HCT116 (cell line): ENCODE measurements around the gene PHYHIPL. TPM values are rescaled to one million over a fixed set of nuclear protein-coding genes. Genes with fewer than 3 reads are reported as not detected.

Experiments
- ATAC-seq: fragments of 200-7000 bp; cut with Tn5 transposase; 2 replicates; pipeline ENCODE4 v1.9.1; 2020; ENCODE audit warnings: mild to moderate bottlenecking, moderate library complexity
- BruUV-seq: library from RNA; stranded (reverse); fragments of 400-500 nt; replicated peaks from 2 replicates; lab custom pipeline; 2021; lab: Mats Ljungman, UMichigan
- CTCF ChIA-PET: fragments of 300-600 bp; sonication (Branson Sonifier 250); formaldehyde crosslinking; loops from one replicate; lab custom pipeline; 2021; ENCODE audit warnings: antibody characterized with exemption; lab: Charles Lee
- POLR2A ChIA-PET: fragments of 300-600, 350-600 bp; sonication (Branson Sonifier 250); formaldehyde crosslinking; loops from one replicate; lab custom pipeline; 2021; ENCODE audit warnings: antibody characterized with exemption; lab: Charles Lee
- RAD21 ChIA-PET, 2 experiments: fragments of 300-600 bp; sonication (Branson Sonifier 250); formaldehyde crosslinking; loops; one replicate each; lab custom pipeline; 2023; ENCODE audit warnings: low total read pairs in 2 of 2; ENCODE audit not compliant: uncharacterized antibody in 2 of 2, unreplicated experiment in 2 of 2, low non-redundant PET in 1 of 2; lab: Charles Lee
- DNase-seq: peaks from one replicate; pipeline ENCODE4 v3.0.0-alpha.2; 2010; ENCODE audit warnings: low read depth, low spot score
- H2AFZ ChIP-seq: fragments of 200-600 bp; shearing (Covaris generic), sonication (generic); 2 replicates; pipeline ENCODE4 v1.6.1; 2017; ENCODE audit warnings: low read depth, mixed run types, mixed read lengths, antibody characterized with exemption, low read length; ENCODE audit not compliant: poor library complexity, severe bottlenecking
- H3K27ac ChIP-seq: 2 replicates; pipeline ENCODE4 v1.5.1; 2012; ENCODE audit warnings: low read depth, low read length
- H3K27me3 ChIP-seq: fragments of 200-600 bp; sonication (generic); 2 replicates; pipeline ENCODE4 v1.6.1; 2016; ENCODE audit warnings: mixed run types, low read length, mixed read lengths; ENCODE audit not compliant: insufficient read depth
- H3K36me3 ChIP-seq, 2 experiments: fragments of 200-500 bp in 1 of 2; fragments of 200-600 bp in 1 of 2; sonication (Bioruptor generic) in 1 of 2; sonication (generic) in 1 of 2; 2 replicates each; pipeline versions ENCODE4 v1.5.1 to v1.6.1; 2014 to 2016; ENCODE audit warnings: low read length in 2 of 2, inconsistent platforms in 1 of 2, mixed read lengths in 1 of 2, mixed run types in 1 of 2; ENCODE audit not compliant: insufficient read depth in 2 of 2, control insufficient read depth in 1 of 2
- H3K4me1 ChIP-seq, 2 experiments: fragments of 200-600 bp in 1 of 2; sonication (generic) in 1 of 2; 2 replicates each; pipeline versions ENCODE4 v1.5.1 to v1.6.1; 2012 to 2017; ENCODE audit warnings: low read length in 2 of 2, inconsistent platforms in 1 of 2, mild to moderate bottlenecking in 1 of 2, mixed read lengths in 1 of 2, mixed run types in 1 of 2, moderate library complexity in 1 of 2; ENCODE audit not compliant: insufficient read depth in 2 of 2, control insufficient read depth in 1 of 2
- H3K4me2 ChIP-seq: fragments of 200-600 bp; sonication (generic); 2 replicates; pipeline ENCODE4 v1.6.1; 2017; ENCODE audit warnings: mixed run types, low read length, mixed read lengths
- H3K4me3 ChIP-seq, 2 experiments: fragments of 200-600 bp in 1 of 2; sonication (generic) in 1 of 2; replicated peaks in 1 of 2; 2 replicates each; pipeline ENCODE4 v1.5.1; 2011 to 2016; ENCODE audit warnings: low read length in 2 of 2, control low read depth in 1 of 2, low read depth in 1 of 2, mild to moderate bottlenecking in 1 of 2, mixed read lengths in 1 of 2, mixed run types in 1 of 2
- H3K79me2 ChIP-seq: fragments of 200-600 bp; sonication (generic); 2 replicates; pipeline ENCODE4 v1.6.1; 2017; ENCODE audit warnings: mild to moderate bottlenecking, mixed run types, low read length, moderate library complexity, mixed read lengths; ENCODE audit not compliant: insufficient read depth
- H3K9ac ChIP-seq: fragments of 200-600 bp; sonication (generic); 2 replicates; pipeline ENCODE4 v1.6.1; 2016; ENCODE audit warnings: low read length, mixed read lengths
- H3K9me2 ChIP-seq: fragments of 200-600 bp; sonication (generic), shearing (Covaris generic); 2 replicates; pipeline ENCODE4 v1.6.1; 2017; ENCODE audit warnings: mixed run types, mild to moderate bottlenecking, moderate library complexity; ENCODE audit not compliant: insufficient read depth
- H3K9me3 ChIP-seq, 2 experiments: fragments of 200-500 bp in 1 of 2; fragments of 200-600 bp in 1 of 2; sonication (Bioruptor generic) in 1 of 2; sonication (generic) in 1 of 2; 2 replicates each; pipeline ENCODE4 v1.6.1; 2014 to 2017; ENCODE audit warnings: low read length in 2 of 2, mixed read lengths in 2 of 2, inconsistent platforms in 1 of 2, low read depth in 1 of 2, mild to moderate bottlenecking in 1 of 2, mixed run types in 1 of 2, moderate library complexity in 1 of 2; ENCODE audit not compliant: control insufficient read depth in 1 of 2, insufficient read depth in 1 of 2
- H4K20me1 ChIP-seq: fragments of 200-600 bp; sonication (generic), shearing (Covaris generic); 2 replicates; pipeline ENCODE4 v1.6.1; 2017; ENCODE audit warnings: mixed run types, mild to moderate bottlenecking, moderate library complexity; ENCODE audit not compliant: insufficient read depth
- ATF3 ChIP-seq: IDR thresholded peaks from 2 replicates; pipeline ENCODE4 v1.6.1; 2012
- CBX3 ChIP-seq: IDR thresholded peaks from 2 replicates; pipeline ENCODE4 v1.6.1; 2012; ENCODE audit warnings: low read depth
- CEBPB ChIP-seq: IDR thresholded peaks from 2 replicates; pipeline ENCODE4 v1.6.1; 2012; ENCODE audit warnings: low read depth
- CTCF ChIP-seq, 3 experiments: fragments of 200-600 bp in 1 of 3; sonication (generic) in 1 of 3; IDR thresholded peaks in 2 of 3; conservative IDR thresholded peaks in 1 of 3; 2 replicates each; pipeline ENCODE4 v1.5.1; 2012 to 2017; ENCODE audit warnings: low read depth in 2 of 3, low read length in 2 of 3, antibody characterized with exemption in 1 of 3, borderline replicate concordance in 1 of 3, control low read depth in 1 of 3, mild to moderate bottlenecking in 1 of 3, mixed read lengths in 1 of 3, mixed run types in 1 of 3, moderate library complexity in 1 of 3; ENCODE audit not compliant: insufficient read depth in 1 of 3
- EGR1 ChIP-seq: IDR thresholded peaks from 2 replicates; pipeline ENCODE4 v1.6.1; 2012; ENCODE audit warnings: low read depth
- ELF1 ChIP-seq: IDR thresholded peaks from 2 replicates; pipeline ENCODE4 v1.6.1; 2012; ENCODE audit warnings: low read depth, borderline replicate concordance
- EZH2 ChIP-seq: fragments of 200-600 bp; sonication (generic); IDR thresholded peaks from 2 replicates; pipeline ENCODE4 v1.6.1; 2017; ENCODE audit warnings: antibody characterized with exemption, mixed run types
- EZH2phosphoT487 ChIP-seq: fragments of 200-600 bp; IDR thresholded peaks from 2 replicates; pipeline ENCODE4 v1.6.1; 2018; ENCODE audit warnings: antibody characterized with exemption, borderline replicate concordance
- MAX ChIP-seq: IDR thresholded peaks from 2 replicates; pipeline ENCODE4 v1.6.1; 2012
- POLR2A ChIP-seq: IDR thresholded peaks from 2 replicates; pipeline ENCODE4 v1.7.0; 2011; ENCODE audit warnings: borderline replicate concordance; ENCODE audit not compliant: insufficient read depth, insufficient read length; ENCODE audit errors: extremely low read depth
- POLR2AphosphoS5 ChIP-seq: IDR thresholded peaks from 2 replicates; pipeline ENCODE4 v1.6.1; 2011; ENCODE audit warnings: mild to moderate bottlenecking, low read depth, low read length, moderate library complexity
- SP1 ChIP-seq: IDR thresholded peaks from 2 replicates; pipeline ENCODE4 v1.6.1; 2012; ENCODE audit warnings: low read depth
- SRF ChIP-seq: IDR thresholded peaks from 2 replicates; pipeline ENCODE4 v1.6.1; 2012; ENCODE audit warnings: low read depth
- ZBTB33 ChIP-seq: IDR thresholded peaks from 2 replicates; pipeline ENCODE4 v1.6.1; 2011; ENCODE audit warnings: mild to moderate bottlenecking, low read length, moderate library complexity; ENCODE audit not compliant: insufficient replicate concordance; ENCODE audit errors: extremely low read depth
- ZFX ChIP-seq: fragments of 450-650 bp; IDR thresholded peaks from 2 replicates; pipeline ENCODE4 v1.6.1; 2017
- ZNF274 ChIP-seq: fragments of 200-500 bp; sonication (Bioruptor generic); IDR thresholded peaks from 2 replicates; pipeline ENCODE4 v1.6.1; 2014; ENCODE audit warnings: mild to moderate bottlenecking, low read depth, low read length, inconsistent platforms
- intact Hi-C: fragments of 100-400 bp; cut with micrococcal nuclease; formaldehyde crosslinking; loops from 2 replicates; pipeline ENCODE4 v1.10.0; 2022
- total RNA-seq: library from RNA; stranded (reverse); gene quantifications from one replicate; pipeline ENCODE4 v1.2.1, GENCODE V29; 2021; ENCODE audit not compliant: unreplicated experiment

Gene PHYHIPL
- total RNA-seq, 1 experiment from 2014 or later: not detected

GRCh38 chr10:59244871-59245270 lies 68.4 kb downstream of the PHYHIPL start:
- Histone ChIP-seq H3K4me1 (no peaks in the 10 kb centered on the region), H3K79me2 (no peaks in the 10 kb centered on the region), H3K9me3 (no peaks in the 10 kb centered on the region), H3K9ac (no peak overlapping the region), H3K27ac (no peak overlapping the region), H3K9me2 (no peaks in the 10 kb centered on the region), H3K4me3 (no peak overlapping the region), H2AFZ (no peak overlapping the region), H3K27me3 (no peaks in the 10 kb centered on the region), H4K20me1 (no peaks in the 10 kb centered on the region), H3K36me3 (no peaks in the 10 kb centered on the region), H3K4me2 (no peak overlapping the region)
- TF ChIP-seq SP1: no peak
- no peak for TF ChIP-seq EZH2
- TF ChIP-seq CBX3: no peak
- no peak for TF ChIP-seq ZNF274
- POLR2A ChIA-PET: no interaction called here
- RAD21 ChIA-PET: no interaction called here
- intact Hi-C loops: loop anchor here (5.0 kb wide), 1 partner anchor 787 kb away; no protein-coding TSS in a partner anchor
- ATAC-seq: no peak
- no peak for DNase-seq
- no TSS peak for BruUV-seq
- CTCF ChIA-PET: no interaction called here

- DNase-seq: no peak
- ChIA-PET POLR2A (no interaction called here), RAD21 (no interaction called here), CTCF (no interaction called here)
- Histone ChIP-seq H4K20me1 (no peaks in the 10 kb centered on the region), H3K79me2 (no peaks in the 10 kb centered on the region), H3K9ac (no peak overlapping the region), H3K27ac (no peak overlapping the region), H3K4me3 (no peak overlapping the region), H3K9me3 (no peaks in the 10 kb centered on the region), H3K9me2 (no peaks in the 10 kb centered on the region), H3K4me2 (no peak overlapping the region), H3K36me3 (no peaks in the 10 kb centered on the region), H3K4me1 (no peaks in the 10 kb centered on the region), H2AFZ (no peak overlapping the region), H3K27me3 (no peaks in the 10 kb centered on the region)
- TF ChIP-seq POLR2AphosphoS5 (no peak), ZNF274 (no peak), SRF (no peak), POLR2A (no peak), CEBPB (no peak), EGR1 (no peak), CTCF (IDR thresholded peaks at IDR 0.05 in 2 of 3, conservative IDR thresholded peaks at IDR 0.05 in 1 of 3; ENCODE audit: borderline replicate concordance in 1 of 3, insufficient read depth in 1 of 3, low read depth in 2 of 3, low read length in 2 of 3) (no peak), ATF3 (no peak), MAX (no peak), SP1 (no peak), EZH2phosphoT487 (no peak), ELF1 (no peak), ZBTB33 (no peak), ZFX (no peak)
- ATAC-seq: no peak
- BruUV-seq: no TSS peak
- intact Hi-C loops: no loop called here
Observed at GRCh38 chr10:59245686-59246085, 69.2 kb downstream of the PHYHIPL start.
